Measurements from ENCODE around the gene EMC8. TPM values are rescaled to one million over a fixed set of nuclear protein-coding genes. Genes with fewer than 3 reads are reported as not detected.

EMC8 gene
- total and polyA plus RNA-seq, 2 experiments from 2014 or later: 51.1 to 69.4 TPM

- TF ChIP-seq REST (IDR thresholded peaks at IDR 0.05; ENCODE audit: unreplicated experiment) (no peak), JUNB (IDR thresholded peaks at IDR 0.05; ENCODE audit: unreplicated experiment) (no peak), ZNF114 (CRISPR knock-in tag; IDR thresholded peaks at IDR 0.05) (no peak), EZH2phosphoT487 (IDR thresholded peaks at IDR 0.05; ENCODE audit: unreplicated experiment) (no peak), NANOG (IDR thresholded peaks at IDR 0.05; ENCODE audit: borderline replicate concordance) (no peak), POLR2AphosphoS5 (IDR thresholded peaks at IDR 0.05; ENCODE audit: low read depth) (no peak), EZH2 (IDR thresholded peaks at IDR 0.05; ENCODE audit: low read depth, unreplicated experiment) (no peak), STAT1 (IDR thresholded peaks at IDR 0.05; ENCODE audit: unreplicated experiment) (no peak), CTCF (conservative IDR thresholded peaks at IDR 0.05; ENCODE audit: low read depth in 2 of 2) (no peak)
Measured at GRCh38 chr16:85826686-85827247, 27.4 kb upstream of the EMC8 start (continued).

- H3K9me2 ChIP-seq (ENCODE audit: insufficient read depth): peaks cover 7% of the 10 kb centered on the region; the same call in 1 of the 2 replicates
- H3K9me3 Mint-ChIP-seq: no peaks in the 10 kb centered on the region
- H3K4me2 ChIP-seq: no peak overlapping the region
- no peak overlapping the region for H3K27ac Mint-ChIP-seq
- DNase-seq (ENCODE audit: low spot score): peak; percentile 45
- no peaks in the 10 kb centered on the region for H3K4me1 ChIP-seq (ENCODE audit: insufficient read depth)
- no peaks in the 10 kb centered on the region; the same call in 2 of the 3 replicates for H3K4me1 Mint-ChIP-seq
- no peaks in the 10 kb centered on the region for H4K20me1 ChIP-seq (replicated peaks; ENCODE audit: insufficient read depth)
- H2AFZ ChIP-seq: no peak overlapping the region
- H3F3A ChIP-seq (replicated peaks; ENCODE audit: low read depth): no peaks in the 10 kb centered on the region
- H3K27me3 ChIP-seq (ENCODE audit: insufficient read depth): 0 out of 2 replicates have a peak, but pooled peaks cover 4% of the 10 kb centered on the region
- H3K79me2 ChIP-seq (replicated peaks; ENCODE audit: insufficient read depth): no peaks in the 10 kb centered on the region
- no peak overlapping the region for H3K27ac ChIP-seq (ENCODE audit: low read depth)
- TF ChIP-seq CTCF (conservative IDR thresholded peaks at IDR 0.05; ENCODE audit: low read depth in 2 of 2): peak; percentile 47 to 61
- no peak for TF ChIP-seq ZNF331 (CRISPR knock-in tag; IDR thresholded peaks at IDR 0.05; ENCODE audit: low read depth)
- H3K4me3 ChIP-seq: no peak overlapping the region
- ATAC-seq: peak; percentile 64
- no peaks in the 10 kb centered on the region for H3K36me3 Mint-ChIP-seq (ENCODE audit: low read depth)
- H3K27me3 Mint-ChIP-seq (ENCODE audit: insufficient read depth, low read depth, poor library complexity): peaks cover 15% of the 10 kb centered on the region
- H3K36me3 ChIP-seq (ENCODE audit: insufficient read depth): no peaks in the 10 kb centered on the region
- no peak overlapping the region for H3K4me3 Mint-ChIP-seq
Measured at GRCh38 chr16:85825326-85825725, 26.0 kb upstream of the EMC8 start.

Data from GM23338 (cell line).